PC-9 (cell line): ENCODE data around the gene ERC1.

Experiments
- EZH2 ChIP-seq: fragments of 200-600 bp; sonication (generic); IDR thresholded peaks from 2 replicates; pipeline ENCODE4 v1.8.0; 2017; ENCODE audit warnings: antibody characterized with exemption, low read depth
- TF ChIP-seq, protein P1 (sequence below): fragments of 200-600 bp; sonication (generic); conservative IDR thresholded peaks from 2 replicates; pipeline ENCODE4 v1.6.1; 2017; ENCODE audit warnings: mixed run types, antibody characterized with exemption, mild to moderate bottlenecking, moderate library complexity

DNA sequence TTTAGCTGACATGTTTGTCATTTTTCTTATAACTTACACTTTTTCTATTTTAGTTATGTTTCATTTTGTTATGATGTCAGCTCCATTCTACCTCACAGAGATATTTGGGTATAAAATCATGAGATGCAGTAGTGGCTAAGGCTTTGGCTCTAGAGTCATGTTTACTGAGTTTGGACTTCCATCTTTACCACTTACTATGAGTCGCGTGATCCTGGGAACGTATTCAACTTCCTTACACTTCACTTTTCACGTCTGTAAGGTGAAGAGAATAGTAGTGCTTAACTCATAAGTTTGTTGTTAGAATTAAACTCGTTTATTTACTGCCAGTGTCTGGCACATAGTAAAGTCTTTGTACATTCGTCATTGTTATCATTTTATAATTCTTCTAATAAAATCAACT lies 126.3 kb downstream of the ERC1 start:
- TF ChIP-seq EZH2, result no peak
- TF ChIP-seq, protein P1, sequence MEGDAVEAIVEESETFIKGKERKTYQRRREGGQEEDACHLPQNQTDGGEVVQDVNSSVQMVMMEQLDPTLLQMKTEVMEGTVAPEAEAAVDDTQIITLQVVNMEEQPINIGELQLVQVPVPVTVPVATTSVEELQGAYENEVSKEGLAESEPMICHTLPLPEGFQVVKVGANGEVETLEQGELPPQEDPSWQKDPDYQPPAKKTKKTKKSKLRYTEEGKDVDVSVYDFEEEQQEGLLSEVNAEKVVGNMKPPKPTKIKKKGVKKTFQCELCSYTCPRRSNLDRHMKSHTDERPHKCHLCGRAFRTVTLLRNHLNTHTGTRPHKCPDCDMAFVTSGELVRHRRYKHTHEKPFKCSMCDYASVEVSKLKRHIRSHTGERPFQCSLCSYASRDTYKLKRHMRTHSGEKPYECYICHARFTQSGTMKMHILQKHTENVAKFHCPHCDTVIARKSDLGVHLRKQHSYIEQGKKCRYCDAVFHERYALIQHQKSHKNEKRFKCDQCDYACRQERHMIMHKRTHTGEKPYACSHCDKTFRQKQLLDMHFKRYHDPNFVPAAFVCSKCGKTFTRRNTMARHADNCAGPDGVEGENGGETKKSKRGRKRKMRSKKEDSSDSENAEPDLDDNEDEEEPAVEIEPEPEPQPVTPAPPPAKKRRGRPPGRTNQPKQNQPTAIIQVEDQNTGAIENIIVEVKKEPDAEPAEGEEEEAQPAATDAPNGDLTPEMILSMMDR, result no peak
